ENCODE results near the gene ZMYND12.

ZMYND12 gene

DNA sequence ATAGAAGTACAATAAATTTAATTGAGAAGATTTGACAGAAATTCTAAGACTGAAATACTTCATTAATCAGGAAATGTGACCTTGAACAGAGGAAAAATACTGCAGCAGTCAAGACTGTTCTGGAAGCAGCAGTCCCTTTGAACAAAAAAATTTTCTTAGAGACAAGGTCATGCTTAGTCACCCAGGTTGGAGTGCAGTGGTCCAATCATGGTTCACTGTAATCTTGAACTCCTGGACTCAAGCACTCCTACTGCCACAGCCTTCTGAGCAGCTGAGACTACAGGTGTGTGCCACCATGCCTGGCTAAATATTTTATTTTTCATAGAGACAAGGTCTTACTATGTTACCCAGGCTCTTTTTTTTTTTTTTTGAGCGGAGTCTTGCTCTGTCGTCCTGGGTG is 5.4 kb upstream of the ZMYND12 start:
- H3K4me3 ChIP-seq (ENCODE audit: severe bottlenecking), result no peak overlapping the region
- H3K4me1 ChIP-seq (ENCODE audit: insufficient read depth, poor library complexity, severe bottlenecking), result peaks cover 11% of the 10 kb centered on the region
- H3K9me3 ChIP-seq (ENCODE audit: severe bottlenecking), result no peaks in the 10 kb centered on the region
- no peak for TF ChIP-seq CTCF (IDR thresholded peaks at IDR 0.05; ENCODE audit: poor library complexity, severe bottlenecking)
- DNase-seq (ENCODE audit: low spot score) (no peak), ATAC-seq (ENCODE audit: low read depth) (no peak)
- H3K27me3 ChIP-seq (ENCODE audit: insufficient read depth, poor library complexity, severe bottlenecking), result no peaks in the 10 kb centered on the region
- H3K27ac ChIP-seq (ENCODE audit: poor library complexity, severe bottlenecking), result no peak overlapping the region
- peaks cover 30% of the 10 kb centered on the region for H3K36me3 ChIP-seq (ENCODE audit: low read depth)

GRCh38 chr1:42456754-42457089 is 900 bp upstream of the ZMYND12 start:
- TF ChIP-seq CTCF (IDR thresholded peaks at IDR 0.05; ENCODE audit: poor library complexity, severe bottlenecking), result no peak
- H3K9me3 ChIP-seq (ENCODE audit: severe bottlenecking), result no peaks in the 10 kb centered on the region
- H3K4me3 ChIP-seq (ENCODE audit: severe bottlenecking), result peak overlapping the region; percentile 81
- H3K4me1 ChIP-seq (ENCODE audit: insufficient read depth, poor library complexity, severe bottlenecking), result peaks cover 6% of the 10 kb centered on the region
- no peaks in the 10 kb centered on the region for H3K27me3 ChIP-seq (ENCODE audit: insufficient read depth, poor library complexity, severe bottlenecking)
- peaks cover 30% of the 10 kb centered on the region for H3K36me3 ChIP-seq (ENCODE audit: low read depth)
- DNase-seq (ENCODE audit: low spot score) (no peak), ATAC-seq (ENCODE audit: low read depth) (peak; percentile 68)
- H3K27ac ChIP-seq (ENCODE audit: poor library complexity, severe bottlenecking), result peak overlapping the region; percentile 70

- DNase-seq (ENCODE audit: low spot score) (no peak), ATAC-seq (ENCODE audit: low read depth) (no peak)
- Histone ChIP-seq H3K36me3 (ENCODE audit: low read depth) (peaks cover 19% of the 10 kb centered on the region), H3K9me3 (ENCODE audit: severe bottlenecking) (peaks cover 3% of the 10 kb centered on the region), H3K4me3 (ENCODE audit: severe bottlenecking) (no peak overlapping the region), H3K27ac (ENCODE audit: poor library complexity, severe bottlenecking) (no peak overlapping the region), H3K27me3 (ENCODE audit: insufficient read depth, poor library complexity, severe bottlenecking) (no peaks in the 10 kb centered on the region), H3K4me1 (ENCODE audit: insufficient read depth, poor library complexity, severe bottlenecking) (peaks cover 6% of the 10 kb centered on the region)
- TF ChIP-seq CTCF (IDR thresholded peaks at IDR 0.05; ENCODE audit: poor library complexity, severe bottlenecking), result no peak
These were observed 1.4 kb downstream of the ZMYND12 start for GRCh38 chr1:42454403-42454802.

DNA sequence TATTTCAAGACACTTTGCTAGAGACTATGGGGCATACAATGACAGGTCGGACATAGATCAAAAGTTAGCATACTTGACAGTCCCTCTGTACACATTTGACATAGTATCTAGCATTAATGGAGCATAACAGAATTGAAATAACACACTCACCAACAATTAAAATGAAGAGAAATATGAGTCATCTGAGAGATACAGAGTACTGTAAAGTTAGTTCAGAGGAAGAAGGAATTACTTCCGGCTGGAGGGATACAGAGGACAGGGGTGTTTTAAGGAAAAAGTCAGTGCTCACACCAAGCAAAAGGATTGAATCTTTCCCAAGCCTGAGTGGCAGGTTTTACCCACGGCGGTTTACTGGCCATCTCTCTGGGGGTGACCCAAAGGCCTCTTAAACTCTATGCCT is 2.4 kb downstream of the ZMYND12 start:
- Histone ChIP-seq H3K9me3 (ENCODE audit: severe bottlenecking) (peaks cover 3% of the 10 kb centered on the region), H3K36me3 (ENCODE audit: low read depth) (peaks cover 12% of the 10 kb centered on the region), H3K4me3 (ENCODE audit: severe bottlenecking) (no peak overlapping the region), H3K27ac (ENCODE audit: poor library complexity, severe bottlenecking) (no peak overlapping the region), H3K27me3 (ENCODE audit: insufficient read depth, poor library complexity, severe bottlenecking) (no peaks in the 10 kb centered on the region), H3K4me1 (ENCODE audit: insufficient read depth, poor library complexity, severe bottlenecking) (peaks cover 6% of the 10 kb centered on the region)
- DNase-seq (ENCODE audit: low spot score), result no peak
- no peak for TF ChIP-seq CTCF (IDR thresholded peaks at IDR 0.05; ENCODE audit: poor library complexity, severe bottlenecking)
- no peak for ATAC-seq (ENCODE audit: low read depth)

GRCh38 chr1:42450061-42450460 is 5.8 kb downstream of the ZMYND12 start:
- DNase-seq (ENCODE audit: low spot score) (no peak), ATAC-seq (ENCODE audit: low read depth) (no peak)
- H3K9me3 ChIP-seq (ENCODE audit: severe bottlenecking), result peaks cover 3% of the 10 kb centered on the region
- TF ChIP-seq CTCF (IDR thresholded peaks at IDR 0.05; ENCODE audit: poor library complexity, severe bottlenecking), result no peak
- no peaks in the 10 kb centered on the region for H3K27me3 ChIP-seq (ENCODE audit: insufficient read depth, poor library complexity, severe bottlenecking)
- no peaks in the 10 kb centered on the region for H3K4me1 ChIP-seq (ENCODE audit: insufficient read depth, poor library complexity, severe bottlenecking)
- no peak overlapping the region for H3K4me3 ChIP-seq (ENCODE audit: severe bottlenecking)
- no peak overlapping the region for H3K27ac ChIP-seq (ENCODE audit: poor library complexity, severe bottlenecking)
- no peaks in the 10 kb centered on the region for H3K36me3 ChIP-seq (ENCODE audit: low read depth)
